ENCODE data around the gene TMEM132E.

TMEM132E gene

DNA sequence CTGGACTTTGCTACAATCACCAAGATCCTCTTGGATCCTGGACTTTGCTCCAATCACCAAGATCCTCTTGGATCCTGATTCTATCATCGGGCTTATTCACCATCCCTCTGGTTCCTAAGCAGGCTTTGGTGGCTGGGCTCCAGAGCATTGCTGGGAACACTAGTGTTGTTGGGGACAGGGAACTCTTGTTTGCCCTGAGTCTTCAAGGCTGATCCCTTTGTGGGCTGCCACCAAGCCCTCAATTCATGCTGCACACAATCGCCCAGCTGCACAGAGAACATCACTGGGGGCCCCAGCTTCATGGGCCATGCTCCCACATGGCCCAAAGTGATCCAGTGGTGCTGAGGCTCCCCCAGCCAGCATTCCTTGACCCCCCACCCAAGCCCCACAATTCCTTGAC lies 88.3 kb downstream of the TMEM132E start:
- DNase-seq, result no peak

DNA sequence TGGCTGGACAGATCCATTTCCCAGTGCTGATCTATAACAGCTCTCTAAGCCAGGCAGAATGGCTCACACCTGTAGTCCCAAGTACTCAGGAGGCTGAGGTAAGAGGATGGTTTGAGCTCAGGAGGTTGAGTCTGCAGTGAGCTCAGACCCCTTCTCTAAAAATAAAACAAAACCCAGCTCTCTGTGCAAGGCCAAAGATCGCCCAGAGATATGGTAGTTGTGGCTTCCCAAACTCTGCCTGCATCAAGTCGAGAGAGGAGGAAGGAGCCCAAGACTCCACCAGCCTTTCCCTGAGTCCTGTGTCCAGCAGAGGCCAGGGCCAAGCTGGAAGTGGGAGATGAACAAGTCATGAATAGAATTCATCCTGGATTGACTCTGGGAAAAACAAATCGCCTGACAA lies 88.8 kb downstream of the TMEM132E start:
- DNase-seq, result no peak

DNA sequence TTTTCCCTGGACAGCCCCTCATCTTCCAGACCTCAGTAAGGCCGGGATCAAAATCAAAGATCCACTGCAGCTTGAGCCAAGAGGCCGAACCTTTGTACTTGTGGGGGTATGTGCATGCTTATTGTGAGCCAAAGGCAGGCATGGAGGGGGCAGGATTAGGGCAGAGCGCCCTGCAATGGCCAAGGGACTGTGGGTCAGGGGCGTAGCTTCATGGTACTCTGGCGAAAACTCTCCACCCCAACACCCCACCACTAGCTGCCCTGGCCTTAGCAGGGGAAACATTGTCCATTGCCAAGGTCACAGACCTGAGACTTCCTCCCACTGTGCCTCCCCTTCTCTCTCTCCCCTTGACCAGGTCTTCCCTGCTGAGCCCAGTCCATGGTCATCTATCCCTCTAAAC lies 90.1 kb downstream of the TMEM132E start:
- DNase-seq, result no peak

DNA sequence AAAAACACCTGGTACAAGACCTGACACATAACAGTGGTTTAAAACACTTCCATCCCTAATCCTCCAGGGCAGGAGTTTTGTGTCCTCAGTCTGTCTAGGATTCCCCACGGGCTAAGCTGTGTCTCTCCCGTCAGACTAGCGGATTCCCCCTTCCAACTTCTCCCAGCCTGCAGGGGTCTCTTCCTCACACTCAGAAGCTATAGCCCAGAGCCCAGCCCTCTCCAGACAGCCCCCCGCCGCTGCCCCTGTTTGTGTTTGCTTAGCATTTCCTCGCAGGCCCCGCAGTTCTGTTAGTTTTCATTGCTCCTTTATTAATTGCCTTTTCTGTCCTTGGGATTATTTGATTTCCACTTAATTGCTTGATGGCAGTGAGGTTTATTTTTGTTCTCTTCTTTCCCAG lies 91.2 kb downstream of the TMEM132E start:
- DNase-seq, result no peak

DNA sequence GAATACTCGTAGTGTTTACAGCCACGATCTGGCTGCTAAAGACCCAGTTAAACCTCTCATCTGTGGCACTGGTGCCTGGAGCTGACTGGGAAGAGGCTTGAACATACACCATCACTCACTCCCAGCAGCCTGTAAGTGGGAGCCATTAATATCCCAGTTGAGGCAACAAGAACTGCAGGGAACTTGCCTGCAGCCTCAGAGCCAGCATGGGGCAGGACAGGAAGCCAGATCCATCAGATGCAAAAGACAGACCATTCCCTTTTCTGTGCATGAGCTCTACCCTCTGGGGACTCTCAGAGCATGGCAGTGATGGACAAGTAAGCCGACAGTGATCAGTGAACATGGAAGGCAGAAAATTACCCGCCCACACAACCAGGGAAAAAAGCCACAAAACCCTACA lies 91.8 kb downstream of the TMEM132E start:
- DNase-seq, result no peak

DNA sequence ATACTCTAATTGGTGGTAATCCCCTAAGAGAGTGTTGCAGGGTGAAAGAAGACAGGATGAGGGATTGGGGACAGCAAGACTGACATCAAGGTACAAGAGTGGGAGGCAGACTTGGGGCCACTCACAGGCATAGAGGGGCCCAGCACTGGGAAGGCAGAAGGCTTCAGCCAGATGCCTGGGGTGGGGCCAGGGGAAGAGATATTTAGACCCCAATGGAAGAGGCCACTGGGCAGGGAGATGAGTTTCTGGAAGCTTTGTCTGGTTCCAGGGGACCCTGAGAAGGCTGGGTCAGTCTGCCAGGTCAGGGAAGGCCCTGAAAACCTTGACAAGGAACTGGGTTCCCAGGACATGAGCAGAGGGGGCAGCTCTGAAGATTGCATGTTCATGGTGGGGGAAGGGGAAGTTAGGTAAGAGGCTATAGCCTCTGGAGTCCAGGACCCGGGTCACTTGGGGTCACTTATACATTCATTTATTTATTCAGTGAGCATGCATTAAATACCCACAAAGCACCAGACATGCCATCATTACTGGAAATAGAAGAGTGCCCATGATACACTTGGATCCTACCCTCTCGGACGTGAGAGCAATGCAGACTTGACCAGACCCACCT lies 92.9 kb downstream of the TMEM132E start:
- no peak for DNase-seq

DNA sequence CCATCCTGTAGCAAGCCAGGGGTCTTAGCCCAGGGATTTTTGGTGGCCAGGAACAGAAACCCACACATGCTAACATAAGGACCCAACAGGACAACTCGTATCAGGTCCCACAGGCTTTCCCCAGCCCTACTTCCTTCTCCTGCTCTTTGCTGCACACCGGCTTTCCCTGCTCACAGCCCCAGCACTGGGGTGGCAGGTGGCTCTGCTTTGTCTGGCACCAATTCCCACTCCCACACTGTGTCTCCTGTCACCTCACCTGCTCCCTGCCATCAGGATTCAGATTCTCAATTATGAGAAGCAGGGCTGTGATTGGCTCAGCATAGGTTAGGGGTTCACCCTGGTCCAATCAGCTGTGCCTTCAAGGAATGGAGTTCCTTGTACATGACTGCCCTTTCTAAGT lies 94.1 kb downstream of the TMEM132E start:
- DNase-seq, result no peak

DNA sequence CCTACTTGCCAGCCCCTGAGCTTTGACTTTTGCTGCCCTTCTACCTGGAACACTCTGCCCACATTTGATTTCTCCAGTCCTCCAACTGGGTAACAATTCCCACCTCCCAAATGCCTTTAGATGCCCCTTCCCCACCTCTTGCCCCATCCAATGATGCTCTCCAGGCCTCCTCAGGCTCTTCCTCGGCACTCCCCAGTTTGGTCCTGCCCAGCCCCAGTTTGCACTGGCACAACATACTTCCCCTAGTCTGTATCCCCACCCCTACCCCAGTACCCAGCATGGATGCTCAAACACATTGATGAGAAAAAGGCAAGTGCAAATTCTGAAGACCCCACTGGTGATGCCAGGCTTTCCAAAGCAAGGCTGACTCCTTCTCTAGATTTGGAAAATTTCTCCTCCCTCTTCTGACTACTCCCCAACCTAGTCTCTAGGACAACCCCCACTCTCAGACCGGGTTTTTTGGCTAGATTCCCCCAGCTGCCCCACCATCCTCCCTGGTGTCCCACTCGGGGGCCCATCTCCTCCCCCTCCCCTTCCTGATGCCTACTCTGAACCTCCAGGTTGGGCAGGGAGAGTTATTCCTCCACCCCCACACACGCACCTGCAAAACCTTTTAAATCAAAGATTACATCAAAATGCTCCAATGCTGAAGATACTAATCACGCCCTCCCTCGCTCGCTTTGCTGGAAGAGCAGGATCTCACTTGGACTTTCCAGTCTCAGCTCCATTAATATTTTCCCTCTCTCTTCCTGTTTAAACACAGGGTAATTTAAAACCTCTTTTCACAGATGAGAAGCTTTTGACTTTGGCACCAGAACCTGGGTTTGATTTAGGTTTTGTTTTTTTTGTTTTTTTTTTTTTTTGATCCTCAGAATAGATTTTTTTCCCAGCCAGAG lies 94.9 kb downstream of the TMEM132E start:
- no peak for DNase-seq

DNA sequence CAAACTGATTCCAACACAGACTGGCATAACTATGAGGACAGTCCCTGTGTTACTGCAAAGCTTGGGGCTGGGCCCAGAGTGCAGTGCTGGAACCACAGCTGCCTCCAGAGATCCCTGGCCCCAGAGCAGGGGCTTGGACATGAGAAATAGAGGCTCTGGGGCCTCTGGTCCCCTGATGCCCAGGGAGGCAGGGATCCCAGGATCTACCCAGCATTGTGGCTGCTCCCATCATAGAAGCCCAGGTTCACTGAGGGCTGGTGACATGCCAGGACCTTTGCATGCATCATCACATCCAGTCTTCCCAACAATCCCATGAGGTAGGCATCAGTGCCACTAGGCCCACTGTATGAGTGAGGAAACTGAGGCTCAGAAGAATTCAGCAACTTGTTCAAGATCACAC lies 95.8 kb downstream of the TMEM132E start:
- DNase-seq, result no peak

DNA sequence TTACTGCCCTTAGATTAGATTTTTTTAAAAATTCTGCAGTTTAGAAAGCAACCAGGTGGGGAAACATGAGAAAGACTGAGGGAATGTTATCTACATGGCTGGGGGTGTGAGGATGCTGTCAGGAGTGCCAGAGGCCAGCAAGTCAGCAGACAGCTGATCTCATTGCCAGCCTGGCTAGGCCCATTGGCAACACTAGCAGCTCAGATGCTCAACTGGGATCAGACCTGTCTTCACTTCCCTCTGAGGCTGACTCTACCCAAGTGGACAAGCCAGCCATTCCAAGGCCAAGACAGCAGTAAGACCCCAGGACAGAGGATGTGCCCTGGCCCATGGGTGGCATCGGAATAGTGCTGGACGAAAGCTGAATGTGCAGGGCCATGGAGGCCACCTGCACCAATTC lies 96.2 kb downstream of the TMEM132E start:
- no peak for DNase-seq

DNA sequence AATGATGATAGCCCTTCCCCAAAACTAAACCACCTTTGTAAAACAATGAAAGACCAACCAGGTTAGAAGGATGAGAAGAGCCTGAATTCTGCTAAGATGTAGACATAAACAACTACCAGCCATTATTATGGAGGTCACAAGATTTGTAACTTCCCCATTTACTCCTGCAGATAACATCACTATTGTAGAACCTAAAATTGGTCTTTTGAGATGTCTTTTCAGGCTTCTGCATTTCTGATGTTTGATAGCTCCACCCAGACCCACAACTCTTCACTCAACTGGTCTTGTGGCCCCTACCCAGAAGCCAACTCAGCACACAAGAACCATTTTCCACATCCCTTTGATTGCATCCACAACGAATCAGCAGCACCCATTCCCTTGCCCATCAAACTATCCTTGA lies 100.8 kb downstream of the TMEM132E start:
- DNase-seq, result no peak

DNA sequence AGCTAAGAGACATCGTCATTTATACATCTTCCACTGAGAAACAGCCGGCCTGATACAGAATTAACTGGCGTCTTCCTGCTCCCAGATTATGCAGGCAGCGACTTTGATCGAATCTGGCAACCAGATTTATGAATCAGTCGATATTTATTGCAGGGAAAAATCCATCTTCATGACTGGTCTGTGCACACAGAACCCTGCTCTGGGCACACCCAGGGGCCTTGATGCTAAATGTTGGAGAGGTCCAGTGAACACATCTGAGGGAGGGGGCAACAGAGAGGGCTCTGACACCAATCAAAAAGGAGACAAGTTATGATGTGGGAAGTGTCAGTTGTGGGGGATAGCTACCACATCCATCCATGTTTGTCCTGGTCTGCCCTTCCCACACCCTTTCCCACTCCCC lies 102.9 kb downstream of the TMEM132E start:
- DNase-seq, result no peak

DNA sequence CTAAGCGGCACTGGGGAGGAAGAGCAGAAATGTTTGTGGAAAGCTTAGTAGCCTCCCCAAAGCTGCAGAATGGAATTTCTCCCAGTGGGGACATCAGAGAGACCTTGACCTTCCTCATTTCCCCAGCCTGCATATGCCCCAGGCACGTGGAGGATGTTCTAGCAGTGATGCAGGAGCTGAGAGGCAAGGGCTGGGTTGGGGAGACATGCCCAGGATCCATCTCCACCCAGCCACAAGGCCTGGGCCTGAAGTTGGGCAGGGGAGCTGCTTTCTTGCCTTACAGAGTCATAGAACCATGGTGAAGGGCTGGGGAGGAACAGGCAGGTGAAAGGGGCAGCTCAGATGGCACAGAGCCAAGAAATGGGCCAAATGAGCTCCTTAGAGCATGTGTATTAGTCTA lies 104.0 kb downstream of the TMEM132E start:
- DNase-seq, result no peak

Data from SW 1271 (cell line).